ENCODE data around the gene DENND4B.
"Not testable (repeated sequence)": the region's sequence is repeated elsewhere in the genome, so short reads cannot be mapped to it uniquely, and the experiment has no call there.

DENND4B gene

GRCh38 chr1:153928245-153928644 is 18.3 kb downstream of the DENND4B start:
- no peak for DNase-seq

DNA sequence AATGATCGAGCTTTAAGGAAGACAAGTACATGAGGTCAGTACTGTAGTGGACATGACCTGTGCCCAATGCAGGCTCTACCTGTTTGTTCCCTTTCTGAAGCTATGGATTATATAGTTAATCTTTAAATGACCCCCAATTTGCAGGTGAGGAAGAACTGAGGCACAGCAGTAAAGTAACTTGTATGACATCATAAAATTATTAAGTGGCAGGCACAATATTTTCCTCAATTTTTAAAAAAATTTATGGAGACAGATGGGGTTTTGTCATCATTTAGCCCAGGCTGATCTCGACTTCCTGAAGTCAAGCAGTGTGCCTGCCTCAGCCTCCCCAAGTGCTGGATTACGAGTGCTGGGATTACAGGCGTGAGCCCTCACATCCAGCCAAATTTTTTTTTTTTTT is 20.1 kb downstream of the DENND4B start:
- DNase-seq, result no peak

DNA sequence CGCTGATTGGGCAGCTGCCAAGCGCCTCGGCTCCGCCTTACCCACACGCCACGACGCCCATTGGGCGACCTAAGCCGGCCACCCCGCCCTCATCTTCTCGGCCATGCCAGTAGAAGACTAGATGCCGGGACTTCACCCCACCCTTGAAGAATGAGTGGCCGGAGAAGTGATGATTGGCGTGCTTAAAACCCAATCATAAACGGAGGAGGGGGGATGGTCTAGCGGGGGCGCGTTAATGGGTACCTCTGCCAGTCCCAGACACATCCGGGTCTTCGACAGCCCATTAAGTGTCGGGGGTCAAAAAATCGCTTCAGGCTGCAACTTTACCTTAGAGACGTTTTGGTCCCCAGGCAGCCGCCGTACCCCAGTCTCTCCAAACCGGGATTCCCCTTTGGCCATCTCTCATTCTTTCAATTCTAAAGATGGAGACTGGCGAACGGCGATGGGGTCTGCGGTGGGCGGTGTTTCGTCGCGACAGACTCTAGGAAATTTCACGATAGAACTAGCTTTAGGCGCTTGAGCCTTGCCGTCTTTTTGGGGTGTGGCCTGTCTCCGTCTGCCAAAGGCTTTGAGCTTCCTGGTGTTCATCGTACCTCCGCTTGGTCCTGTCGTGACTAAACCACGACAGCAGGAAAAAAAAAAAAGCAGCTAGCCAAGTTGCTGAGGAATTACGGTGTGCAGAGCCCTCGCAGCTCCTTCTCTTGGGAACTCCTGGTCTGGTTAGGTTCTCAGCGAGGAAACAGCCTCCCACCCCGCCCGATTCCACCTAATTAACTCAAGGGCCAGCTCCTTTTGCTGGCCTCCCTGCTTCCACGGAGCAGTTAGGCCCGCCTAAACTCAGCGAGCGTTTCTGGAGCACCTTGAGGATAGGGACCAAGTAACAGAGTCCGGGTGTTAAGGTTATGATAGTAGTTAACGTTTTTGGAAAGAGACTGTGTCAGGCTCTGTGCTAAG is 23.3 kb downstream of the DENND4B start, which contains the start of gene GATAD2B:
Gene GATAD2B (minus strand): TSS at position 1 of the 954 bp plus-strand sequence. CDS start 94,625 bp downstream, outside the sequence.
- peak; percentile 99 to 100 (median 100) for DNase-seq

- peak in 2 of 3 donors; percentile 20 to 53 for DNase-seq
Observed at GRCh38 chr1:153922076-153922971, 24.2 kb downstream of the DENND4B start.

GRCh38 chr1:153921803-153922075 is 24.8 kb downstream of the DENND4B start:
- no peak for DNase-seq

DNA sequence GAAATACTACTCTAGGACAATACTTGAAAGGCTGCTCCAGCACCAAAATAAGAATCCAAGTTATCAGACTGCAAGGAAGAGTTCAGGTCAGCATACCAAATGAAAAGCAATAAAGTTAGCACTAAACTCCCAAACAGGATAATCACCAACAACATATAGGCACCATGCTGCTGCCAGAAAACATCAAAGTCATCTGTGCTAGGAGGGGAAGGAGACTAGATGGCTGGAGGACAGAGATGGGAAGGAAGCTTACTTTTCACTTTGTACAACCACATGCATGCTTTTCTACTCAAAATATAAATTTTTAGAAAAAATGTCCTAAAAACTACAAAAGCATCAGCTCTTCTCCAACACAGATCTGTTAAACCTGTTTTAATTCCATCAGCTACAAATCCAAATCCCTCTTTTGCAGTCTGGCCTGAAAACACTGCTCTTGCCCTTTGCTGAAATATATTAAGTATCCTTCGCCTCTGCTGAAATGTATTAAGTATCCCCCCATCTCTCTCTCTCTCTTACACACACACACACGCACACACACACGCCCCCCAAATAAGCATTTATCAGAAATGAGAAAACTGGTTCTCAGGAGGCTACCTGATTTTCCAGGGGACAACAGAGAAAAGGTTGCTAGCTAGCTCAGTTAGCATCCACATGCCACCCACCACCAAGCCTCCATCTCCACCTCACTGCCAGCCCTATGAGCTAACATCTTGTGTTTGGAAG is 25.3 kb downstream of the DENND4B start:
- no peak for DNase-seq

DNA sequence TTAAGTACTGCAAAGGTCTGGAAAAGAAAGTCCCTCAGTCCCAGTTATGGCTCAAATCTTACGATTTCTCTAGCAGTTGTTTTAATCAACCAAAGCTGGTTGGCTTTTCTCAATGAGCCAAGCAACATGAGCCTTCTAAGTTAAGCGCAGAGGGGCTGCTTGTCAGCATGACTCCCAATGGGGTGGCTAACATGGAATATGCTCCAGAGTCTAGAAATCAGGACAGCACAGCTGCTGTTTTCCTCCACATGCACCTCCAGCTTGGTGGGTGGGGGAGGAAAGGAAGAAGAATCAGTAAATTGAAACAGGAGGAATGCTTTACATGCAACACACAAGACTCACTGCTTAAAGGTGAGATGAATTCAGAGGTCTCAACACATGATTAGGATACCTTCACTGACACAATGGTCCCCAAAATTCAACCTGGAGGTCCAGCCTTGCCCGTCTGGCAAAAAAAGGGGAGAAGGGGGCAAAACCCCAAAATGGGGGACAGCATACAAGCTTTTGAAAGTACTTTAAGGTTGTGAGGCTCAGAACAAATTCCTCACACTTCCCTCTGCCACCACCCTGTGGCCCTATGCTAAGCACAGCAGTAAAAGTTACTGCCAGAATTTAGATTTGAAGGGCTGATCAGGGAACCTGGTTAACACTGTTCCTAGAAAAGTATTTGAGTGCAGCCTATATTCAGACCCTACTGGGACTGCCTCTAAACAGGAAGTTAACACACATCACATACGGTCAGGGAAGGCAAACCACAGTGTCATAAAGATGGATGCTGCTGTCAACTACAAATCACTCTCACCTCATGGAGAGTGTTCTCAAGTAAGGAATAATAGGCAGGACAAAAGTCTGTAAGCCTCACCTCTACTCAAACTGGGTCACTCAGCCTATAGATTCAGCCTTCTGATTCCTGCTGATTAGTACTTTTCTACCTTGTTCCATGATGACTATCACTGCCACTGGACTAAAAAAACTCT is 26.4 kb downstream of the DENND4B start:
- peak; percentile 35 to 37 (median 37) for DNase-seq

- no peak for DNase-seq
Observed at GRCh38 chr1:153916297-153916696, 30.2 kb downstream of the DENND4B start.

DNA sequence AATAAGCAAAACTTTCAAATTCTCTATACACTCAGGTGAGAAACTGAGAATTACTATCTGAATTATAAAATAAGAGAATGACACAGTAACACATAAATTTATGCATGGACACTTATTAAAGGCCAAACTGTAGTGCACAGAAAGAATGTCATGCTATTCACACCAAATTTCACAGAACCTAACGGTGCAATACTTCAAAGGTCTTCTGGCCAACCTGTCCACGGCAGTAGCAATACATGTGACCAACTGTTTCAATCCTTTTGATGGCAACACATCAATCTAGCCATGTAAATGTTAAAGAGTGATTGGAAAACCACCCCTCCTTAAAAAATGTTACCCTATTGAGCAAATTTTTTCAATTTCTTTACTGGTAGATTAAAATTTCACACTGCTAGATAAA is 34.2 kb downstream of the DENND4B start:
- DNase-seq, result no peak

DNA sequence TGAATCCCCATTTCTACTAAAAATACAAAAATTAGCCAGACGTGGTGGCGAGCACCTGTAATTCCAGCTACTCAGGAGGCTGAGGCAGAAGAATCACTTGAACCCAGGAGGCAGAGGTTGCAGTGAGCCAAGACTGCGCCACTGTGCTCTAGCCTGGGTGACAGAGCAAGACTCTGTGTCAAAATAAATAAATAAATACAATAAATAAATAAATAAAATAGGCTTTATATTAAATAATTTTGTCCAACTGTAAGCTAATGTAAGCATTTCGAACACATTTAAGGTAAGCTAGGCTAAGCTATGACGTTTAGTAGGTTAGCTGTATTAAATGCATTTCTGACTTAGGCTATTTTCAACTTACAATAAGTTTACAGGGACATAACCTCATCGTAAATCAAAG is 36.0 kb downstream of the DENND4B start:
- DNase-seq, result not testable (repeated sequence)

- DNase-seq, result no peak
Observed at GRCh38 chr1:153908071-153908470, 38.4 kb downstream of the DENND4B start.

GRCh38 chr1:153907134-153907533 is 39.4 kb downstream of the DENND4B start:
- no peak for DNase-seq

GRCh38 chr1:153906396-153906795 is 40.1 kb downstream of the DENND4B start:
- DNase-seq, result no peak

- not testable (repeated sequence) for DNase-seq
Observed at GRCh38 chr1:153905908-153906307, 40.6 kb downstream of the DENND4B start.

GRCh38 chr1:153903841-153904455 is 42.6 kb downstream of the DENND4B start:
- DNase-seq, result no peak

DNA sequence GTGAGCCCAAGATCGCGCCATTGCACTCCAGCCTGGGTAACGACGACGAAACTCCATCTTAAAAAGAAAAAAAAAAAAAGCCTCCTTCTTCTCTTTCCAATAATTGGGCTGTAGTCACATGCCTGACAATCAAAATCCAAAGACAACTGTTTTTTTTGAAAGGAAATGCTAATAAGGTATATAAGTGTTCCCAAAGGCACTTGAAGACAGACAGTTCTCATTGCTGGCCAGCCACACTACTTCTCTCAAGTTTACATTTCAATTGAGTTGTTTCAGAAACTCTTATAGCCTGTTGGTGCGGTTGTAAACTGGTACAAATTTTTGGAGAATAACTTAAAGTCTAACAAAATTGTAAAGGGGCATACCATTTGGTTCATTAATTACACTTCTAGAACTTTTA is 47.0 kb downstream of the DENND4B start:
- no peak for DNase-seq

- DNase-seq, result not testable (repeated sequence)
Observed at GRCh38 chr1:153895866-153896265, 50.7 kb downstream of the DENND4B start.

- not testable (repeated sequence) for DNase-seq
Observed at GRCh38 chr1:153891042-153891441, 55.5 kb downstream of the DENND4B start.

GRCh38 chr1:153888533-153888932 is 58.0 kb downstream of the DENND4B start:
- DNase-seq, result peak; percentile 31 to 46 (median 44)

DNA sequence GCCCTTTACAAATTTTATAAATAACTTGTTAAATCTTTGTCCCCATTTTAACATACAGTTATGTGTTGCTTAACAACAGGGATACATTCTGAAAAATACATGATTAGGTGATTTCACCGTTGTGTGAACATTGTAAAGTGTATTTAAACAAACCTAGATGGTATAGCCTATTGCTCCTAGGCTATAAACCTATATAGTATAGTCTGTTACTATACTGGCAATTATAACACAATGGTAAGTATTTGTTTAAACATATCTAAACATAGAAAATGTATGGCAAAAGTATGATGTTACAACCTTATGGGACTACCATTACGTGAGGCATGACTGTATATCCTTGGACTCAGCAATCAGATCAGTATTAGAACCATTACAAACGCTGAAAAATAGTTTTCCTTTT is 60.4 kb downstream of the DENND4B start:
- DNase-seq, result no peak

DNA sequence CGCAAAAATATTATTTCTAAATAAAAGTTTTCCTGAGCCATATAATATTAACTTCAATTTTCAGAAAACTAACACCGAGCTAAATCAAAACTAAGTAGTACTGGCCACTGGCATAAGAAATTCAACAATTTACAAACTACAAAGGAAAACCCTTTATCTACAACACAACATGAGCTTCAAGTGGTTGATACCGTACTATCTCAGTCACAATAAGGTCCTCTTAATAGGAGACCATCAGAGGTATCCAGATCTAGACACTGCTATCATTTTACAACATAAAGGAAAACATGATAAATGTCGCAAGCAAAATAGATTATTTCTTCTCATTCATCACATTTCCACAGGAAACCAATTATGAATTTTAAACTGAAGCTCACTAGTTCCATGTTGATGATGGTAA is 63.3 kb downstream of the DENND4B start:
- DNase-seq, result no peak

All from suppressor macrophage treated with lipopolysaccharide for 1 hour (primary cell).